Measurements from ENCODE around the gene MEN1.
"Not testable (repeated sequence)": the region's sequence is repeated elsewhere in the genome, so short reads cannot be mapped to it uniquely, and the experiment has no call there.

DNA sequence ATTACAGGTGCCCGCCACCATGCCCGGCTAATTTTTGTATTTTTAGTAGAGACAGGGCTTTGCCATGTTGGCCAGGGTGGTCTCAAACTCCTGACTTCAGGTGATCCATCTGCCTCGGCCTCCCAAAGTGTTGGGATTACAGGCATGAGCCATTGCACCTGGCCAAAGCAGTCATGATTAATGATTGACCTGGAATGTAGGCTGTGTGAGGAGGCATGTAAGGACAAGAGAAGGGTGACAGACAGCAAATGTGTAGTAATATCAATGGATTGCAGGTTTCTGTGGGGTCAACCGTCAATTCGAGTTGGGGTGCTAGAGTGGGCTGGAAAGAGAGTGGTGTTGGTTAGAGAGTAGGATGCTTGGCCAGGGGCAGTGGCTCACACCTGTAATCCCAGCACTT lies 5.1 kb upstream of the MEN1 start:
- TF ChIP-seq POLR2A (IDR thresholded peaks at IDR 0.05; ENCODE audit: low read length); GATA1 (IDR thresholded peaks at IDR 0.05; ENCODE audit: low read depth, low read length): not testable (repeated sequence)

Measured in erythroblast (primary cell).